Activated CD4-positive, CD25-positive, alpha-beta regulatory T cell treated with anti-CD3 and anti-CD28 coated beads, Interleukin-2, amount 50 U/mL, for 16 hours (primary cell): ENCODE measurements around the gene DGCR2.
"Not testable (repeated sequence)": the region's sequence is repeated elsewhere in the genome, so short reads cannot be mapped to it uniquely, and the experiment has no call there.

Experiments
- DNase-seq: peaks from one replicate; pipeline ENCODE4 v3.0.0-alpha.2; 2020; ENCODE audit warnings: low read depth, low spot score

The DGCR2 gene

DNA sequence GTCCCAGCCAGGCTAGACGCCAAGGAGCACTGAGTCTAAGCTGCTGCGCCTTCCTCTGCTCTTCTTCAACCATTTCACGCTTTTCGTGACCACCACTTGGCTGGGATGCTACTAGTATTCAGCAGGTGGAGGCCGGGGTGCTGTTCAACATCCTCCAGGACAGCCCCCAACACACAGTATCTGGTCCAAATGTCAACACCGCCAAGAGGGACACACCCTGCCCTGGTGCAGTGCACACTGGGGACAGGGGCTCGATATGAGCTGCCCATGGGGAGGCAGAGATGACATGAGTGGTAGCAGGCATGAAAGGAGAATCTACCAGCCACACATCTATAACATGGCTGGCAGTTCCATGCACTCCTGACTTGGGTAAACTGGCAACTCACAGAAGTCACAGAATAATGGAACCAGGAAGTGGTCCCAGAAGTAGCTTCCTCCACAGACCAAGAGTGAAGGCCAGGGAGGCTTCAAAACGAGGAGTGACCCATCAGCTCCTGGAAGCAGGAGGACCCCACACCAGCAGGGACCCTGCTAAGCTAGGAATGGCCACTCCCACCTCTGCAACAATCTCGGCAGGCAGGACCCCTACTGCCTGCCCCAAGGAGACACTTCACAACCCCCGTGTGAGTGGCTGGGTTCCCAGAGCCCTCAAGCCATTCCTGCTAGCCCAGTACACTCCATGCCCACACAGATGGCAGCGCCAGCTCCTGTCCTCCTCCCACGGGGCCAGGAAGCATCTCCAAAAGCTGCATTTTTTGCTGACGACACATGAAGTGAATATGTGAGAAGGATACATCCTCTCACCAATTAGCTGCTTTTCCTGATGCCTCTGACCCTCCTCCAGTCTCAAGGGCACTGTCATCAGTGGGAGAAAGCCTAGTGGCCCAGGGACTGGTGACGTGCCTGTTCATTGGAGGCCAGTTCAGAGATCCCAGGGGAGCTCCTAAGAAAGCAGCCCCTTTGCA, 78.8 kb downstream of the DGCR2 start:
- DNase-seq = no peak

DNA sequence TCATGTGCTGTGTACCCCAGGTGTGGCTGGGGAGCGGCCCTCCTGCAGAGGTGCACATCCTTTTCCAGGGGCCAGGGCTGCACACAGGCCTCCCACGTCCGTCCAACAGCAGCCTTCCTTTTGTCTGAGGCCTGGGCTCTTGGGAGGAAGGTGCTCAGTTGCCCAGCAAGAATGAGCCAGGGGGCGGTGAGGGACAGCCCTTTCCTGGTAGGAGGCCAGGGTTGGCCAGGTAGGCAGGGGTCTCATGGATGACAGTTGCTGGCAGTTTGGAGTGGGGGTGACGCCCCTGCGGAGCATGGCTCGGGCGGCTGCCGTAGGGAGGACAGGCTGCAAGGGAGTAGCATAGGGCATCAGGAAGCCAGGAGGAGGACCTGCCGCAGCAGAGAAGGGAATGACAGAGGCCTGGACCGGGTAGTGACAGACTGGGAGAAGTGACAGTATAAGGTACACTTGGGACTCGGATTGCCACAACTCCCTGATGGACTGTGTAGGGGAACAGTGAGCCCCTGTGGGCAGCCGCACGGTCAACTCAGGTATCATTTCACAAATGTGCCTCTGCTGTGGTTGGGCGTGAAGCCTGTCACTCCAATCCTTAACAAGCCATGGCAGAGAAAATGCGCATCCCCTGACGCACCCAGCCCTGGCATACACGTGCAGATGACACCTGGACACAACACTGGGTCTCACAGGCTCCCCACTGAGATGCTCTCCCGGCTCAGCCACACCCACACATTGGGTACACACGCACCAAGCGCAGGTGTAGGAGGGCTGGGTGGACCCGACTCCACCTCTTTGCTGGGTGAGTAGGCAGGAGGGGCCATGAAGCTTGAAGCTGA, 79.7 kb downstream of the DGCR2 start:
- no peak for DNase-seq

DNA sequence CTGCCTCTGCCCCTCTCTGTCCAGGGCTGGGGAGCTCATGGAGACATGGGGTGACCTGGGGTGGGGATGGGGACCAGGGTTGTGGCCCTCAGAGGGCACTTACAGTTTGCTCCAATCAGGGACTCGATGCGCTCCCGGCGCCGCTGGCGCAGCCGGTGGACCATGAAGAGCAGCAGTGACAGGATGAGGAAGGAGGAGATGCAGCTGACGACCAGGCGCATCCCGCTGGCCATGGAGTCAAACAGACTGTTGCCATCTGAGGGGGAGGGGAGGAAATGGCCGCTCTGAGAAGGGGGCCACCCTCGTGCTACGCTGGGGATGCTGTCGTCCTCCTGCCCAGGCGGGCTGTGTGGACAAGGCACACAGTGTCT, 80.5 kb downstream of the DGCR2 start:
- no peak for DNase-seq

DNA sequence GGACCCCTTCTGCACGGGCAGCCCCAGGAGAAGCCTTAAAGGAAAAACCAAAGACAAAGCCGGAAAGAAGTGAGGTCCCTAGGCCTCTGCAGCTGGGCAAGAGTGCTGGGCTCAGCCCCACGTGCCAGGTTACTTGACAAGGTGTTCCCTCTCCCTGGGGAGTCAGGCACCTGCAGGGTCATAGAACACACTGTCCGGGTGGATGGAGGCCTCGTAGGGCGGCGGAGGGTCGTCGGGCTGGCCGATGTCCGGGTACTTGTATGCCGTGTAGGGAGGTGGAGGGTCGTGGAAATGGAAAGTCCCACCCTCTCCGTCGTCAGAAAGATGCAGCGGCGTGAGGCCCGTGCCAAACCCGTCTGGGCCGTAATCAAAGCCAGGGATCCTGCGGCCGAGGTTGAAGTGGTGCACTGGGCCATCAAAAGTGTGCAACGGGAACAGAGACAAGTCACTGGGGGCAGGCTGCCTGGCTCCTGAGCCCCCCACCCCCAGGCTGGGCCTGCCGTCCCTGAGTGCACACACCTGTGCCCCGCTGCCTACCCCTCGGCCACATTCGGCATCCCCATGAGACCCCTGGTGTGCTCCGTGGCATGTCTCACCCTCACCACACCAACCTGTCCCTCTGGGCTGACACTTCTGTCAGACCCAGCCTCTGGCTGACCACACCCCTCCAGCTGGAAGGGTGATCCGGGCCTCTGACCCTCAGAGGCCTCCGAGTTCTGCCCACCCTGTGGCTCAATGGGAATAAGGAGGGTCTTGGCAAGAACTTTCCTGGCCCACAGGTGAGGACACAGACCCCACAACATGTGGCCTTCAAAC, 81.1 kb downstream of the DGCR2 start:
- no peak for DNase-seq

DNA sequence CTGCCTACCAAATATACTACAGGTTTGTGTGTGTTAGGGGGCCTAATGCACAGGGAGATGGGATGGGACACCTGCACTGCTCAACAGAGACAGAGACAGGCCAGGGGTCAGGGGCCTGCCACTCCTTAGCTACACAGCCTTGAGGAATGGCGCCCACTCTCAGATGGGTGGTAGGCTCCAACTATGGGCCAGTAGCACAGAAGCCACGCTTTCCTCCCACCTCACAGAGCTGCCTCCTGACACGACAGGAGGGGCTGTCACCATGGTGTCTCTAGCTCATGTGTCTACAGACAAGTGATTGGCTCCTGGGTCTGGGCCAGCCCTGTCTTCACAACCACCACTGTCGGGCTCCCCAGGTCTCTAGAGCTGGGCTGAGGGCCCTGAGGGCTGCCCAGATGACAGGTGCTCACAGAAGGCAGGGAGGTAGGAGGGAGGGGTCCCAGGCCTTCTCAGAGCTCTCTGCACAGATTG, 81.8 kb downstream of the DGCR2 start:
- DNase-seq = no peak

DNA sequence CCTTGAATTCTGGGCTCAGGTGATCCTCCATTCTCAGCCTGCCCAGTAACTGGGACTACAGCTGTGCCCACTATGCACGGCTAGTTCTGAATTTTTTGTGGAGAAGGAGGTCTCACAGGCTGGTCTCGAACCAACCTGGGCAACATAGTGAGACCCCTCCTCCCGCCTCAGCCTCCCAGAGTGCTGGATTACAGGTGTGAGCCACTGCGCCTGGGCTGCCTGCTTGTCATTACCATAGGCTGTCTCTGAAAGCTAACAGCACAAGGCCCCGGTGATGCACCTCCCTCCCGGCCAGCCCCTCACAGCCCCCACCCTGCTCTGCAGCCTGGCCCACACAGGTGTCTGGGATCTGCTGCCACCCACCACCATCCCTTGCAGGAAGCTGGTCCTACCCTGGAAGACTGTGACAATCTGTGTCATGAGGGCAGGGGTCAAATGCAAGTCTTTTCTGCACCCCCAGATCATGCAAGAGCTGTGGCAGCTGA, 82.4 kb downstream of the DGCR2 start:
- DNase-seq = no peak

DNA sequence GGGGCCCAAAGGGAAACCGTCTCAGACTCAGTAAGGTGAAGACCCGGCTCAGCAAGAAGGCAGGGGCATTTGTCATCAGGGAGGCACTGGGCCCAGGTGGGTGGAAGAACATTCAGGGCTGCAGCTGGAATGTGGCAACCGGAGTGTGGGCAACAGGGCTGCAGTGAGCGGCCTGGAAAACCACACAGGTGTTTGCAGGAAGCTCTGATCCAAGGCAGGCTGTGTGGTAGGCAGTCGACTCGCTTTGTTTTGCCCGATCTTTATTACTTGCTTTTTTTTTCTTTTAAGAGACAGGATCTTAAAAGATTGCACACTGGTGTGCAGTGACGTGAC, 82.8 kb downstream of the DGCR2 start:
- no peak for DNase-seq

DNA sequence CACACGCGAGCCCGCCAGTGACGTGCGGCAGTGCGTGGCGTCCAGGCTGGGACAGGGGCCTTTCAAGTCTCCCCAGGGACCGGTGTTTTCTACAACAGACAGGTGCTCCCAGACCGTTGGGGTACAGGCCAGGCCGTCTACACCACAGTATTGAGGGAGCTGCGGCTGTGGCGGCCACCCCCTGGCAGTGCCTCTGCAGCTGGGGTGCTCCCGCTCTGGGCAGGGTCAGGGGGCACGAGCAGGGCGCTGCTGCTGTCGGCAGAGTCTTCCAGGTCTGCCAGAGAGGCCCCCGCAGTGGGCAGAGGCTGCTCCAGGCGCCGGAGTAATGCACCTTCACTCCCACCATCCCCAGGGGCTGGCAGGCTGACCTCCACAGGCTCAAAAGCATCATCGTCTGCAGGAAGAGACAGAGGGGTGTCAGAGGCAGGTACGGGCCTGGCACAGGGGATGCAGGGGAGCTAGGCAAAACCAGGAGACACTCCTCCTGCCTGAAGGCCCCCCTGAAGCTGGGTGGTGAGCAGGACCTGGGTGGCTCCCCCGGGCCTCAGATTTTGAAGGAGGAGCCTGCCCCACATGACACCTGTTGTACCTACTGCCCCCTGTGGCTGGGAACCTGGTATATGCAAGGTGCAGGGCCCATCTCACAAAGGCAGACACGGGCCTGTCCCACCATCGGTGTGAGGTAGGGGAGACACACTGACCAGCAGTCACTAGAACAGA, 83.3 kb downstream of the DGCR2 start:
- DNase-seq = no peak

DNA sequence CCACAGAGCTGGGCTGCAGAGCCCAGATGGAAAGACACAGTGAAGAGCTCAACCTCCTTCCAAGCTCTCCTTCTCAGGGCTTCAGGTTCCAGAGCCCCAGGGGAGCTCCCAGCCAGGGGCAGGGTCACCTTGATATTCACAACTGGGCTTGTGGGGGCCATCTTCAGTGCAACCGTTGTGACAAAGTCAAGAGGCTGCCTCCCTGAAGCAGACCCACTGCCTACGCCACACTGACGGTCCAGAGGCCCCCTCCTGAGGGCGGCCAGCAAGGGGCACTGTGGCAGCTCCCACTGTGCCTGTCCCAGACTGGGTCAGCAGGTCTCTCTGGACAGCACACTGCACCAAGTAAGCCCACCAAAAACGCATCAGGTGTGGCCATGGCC, 84.1 kb downstream of the DGCR2 start:
- no peak for DNase-seq

DNA sequence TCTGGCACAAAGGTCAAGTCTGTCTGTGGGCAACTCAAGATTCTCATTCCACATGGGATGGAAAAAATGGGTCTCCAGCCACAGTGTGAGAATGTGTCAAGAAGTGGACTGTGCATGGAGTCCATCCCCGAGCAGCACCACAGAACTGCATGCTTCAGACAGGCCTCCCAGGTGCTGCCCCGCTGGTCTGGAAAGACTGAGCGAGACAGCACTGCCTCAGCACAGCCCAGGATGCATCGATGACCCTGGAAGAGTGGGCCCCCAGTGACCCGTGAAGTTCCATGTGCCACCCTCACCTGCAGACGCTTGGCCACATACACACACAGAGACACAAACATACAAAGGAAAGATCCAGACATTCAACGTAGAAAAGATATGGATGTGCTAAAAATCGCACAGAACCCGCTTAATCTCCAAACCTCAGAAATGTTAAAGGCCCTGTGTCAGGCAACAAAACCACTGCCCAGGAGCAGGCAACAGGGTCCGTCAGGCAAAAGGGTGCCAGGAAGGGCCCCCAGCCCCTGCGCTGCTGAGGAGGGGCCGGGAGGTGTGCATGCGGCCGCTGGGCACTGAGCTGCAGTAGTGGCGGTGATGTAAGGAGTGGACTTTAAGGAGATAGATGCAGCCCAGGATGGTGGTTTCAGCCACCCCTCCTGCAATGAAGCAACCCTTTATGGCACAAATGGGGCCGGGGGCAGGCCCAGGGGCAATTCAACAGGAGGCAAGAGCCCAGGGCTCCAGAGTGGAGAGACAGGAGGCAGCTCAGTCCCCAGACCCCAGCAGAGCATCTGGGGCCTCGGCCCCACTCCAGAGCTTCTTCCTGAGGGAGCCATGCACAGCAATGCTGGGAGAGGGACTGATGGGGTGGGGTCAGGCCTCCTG, 84.7 kb downstream of the DGCR2 start:
- no peak for DNase-seq

DNA sequence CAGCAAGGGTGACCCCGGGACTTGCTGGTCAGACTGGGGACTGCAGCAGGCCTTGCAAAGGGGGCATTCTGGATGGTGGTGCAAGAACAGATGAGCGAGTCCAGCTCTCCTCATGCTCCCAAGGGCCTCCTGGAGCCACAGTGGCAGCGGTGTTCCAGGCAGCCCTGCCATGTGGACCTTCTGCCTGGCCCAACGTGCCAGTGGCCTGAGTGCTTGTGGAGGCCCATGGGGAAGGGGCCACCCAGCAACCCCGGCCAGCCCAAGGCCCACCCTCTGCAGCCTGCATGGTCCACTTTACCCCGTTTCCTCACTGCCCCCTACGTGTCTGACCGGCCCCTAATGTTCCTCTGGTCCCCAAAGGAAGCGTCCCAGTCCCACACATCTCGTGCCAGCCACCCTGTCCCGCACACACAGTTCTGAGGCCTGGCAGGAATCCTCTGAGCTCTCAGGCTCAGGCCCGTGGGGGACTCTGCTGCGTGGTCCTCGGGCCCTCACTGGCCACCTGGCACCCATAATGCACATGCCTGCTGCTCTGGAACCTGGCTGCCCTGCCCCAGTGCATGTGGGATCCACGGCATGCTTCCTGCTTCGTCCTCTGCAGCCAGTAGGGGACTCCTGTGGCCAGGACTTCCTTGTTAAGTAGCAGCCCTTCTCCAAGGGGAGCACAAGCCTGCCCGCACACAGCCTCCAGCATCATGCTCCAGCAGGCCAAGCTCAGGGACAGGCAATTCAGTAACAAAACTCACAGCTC, 85.5 kb downstream of the DGCR2 start:
- DNase-seq = no peak

DNA sequence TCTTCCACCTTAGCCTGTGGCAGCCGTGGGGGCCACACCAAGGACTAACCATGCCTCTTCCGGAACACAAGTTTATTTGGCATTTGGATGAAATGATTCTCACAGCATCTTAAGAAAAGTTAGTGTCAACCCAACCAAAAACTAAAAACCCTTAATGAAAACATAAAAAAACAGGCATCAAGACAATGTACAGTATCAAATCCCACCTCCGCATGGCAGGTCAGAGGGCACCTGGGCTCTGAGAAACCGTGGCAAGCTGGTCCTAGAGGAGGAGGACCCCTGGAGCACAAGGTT, 86.0 kb downstream of the DGCR2 start:
- DNase-seq = no peak

DNA sequence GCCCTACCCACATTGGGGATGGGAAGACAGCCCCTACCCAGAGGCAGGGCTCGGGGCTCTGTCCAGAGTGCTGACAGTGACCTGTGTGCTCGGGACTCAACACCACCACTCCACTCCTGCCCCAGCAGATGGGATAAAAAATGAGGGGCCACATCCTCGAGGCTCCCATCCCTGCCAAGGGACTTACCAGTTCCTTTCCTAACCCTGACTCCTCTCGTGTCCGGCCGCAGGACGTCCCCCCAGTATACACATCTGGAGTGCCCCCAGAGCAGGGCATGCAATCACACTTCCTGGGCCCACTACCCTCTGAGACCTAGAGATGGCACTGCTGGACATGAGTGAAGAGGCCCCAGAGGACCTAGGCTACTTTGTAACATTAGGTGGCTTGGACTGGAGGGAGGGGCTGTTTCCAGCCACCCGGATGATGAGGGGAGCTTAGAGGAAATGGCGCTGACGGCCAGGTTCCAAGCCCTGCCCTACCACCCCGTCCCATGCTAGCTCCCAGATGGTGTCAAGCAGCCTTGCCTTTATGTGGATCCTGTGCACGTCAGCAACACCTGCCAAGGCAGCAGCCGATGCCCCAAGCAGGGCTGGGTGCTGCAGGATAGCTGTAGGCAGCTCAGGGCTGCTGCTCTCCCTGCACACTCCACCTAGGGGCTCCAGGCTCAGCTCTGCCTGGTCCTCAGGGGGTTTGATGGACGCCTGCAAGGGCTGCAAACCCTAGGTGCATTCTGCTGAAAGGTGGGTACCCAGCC, 86.6 kb downstream of the DGCR2 start:
- DNase-seq = no peak

DNA sequence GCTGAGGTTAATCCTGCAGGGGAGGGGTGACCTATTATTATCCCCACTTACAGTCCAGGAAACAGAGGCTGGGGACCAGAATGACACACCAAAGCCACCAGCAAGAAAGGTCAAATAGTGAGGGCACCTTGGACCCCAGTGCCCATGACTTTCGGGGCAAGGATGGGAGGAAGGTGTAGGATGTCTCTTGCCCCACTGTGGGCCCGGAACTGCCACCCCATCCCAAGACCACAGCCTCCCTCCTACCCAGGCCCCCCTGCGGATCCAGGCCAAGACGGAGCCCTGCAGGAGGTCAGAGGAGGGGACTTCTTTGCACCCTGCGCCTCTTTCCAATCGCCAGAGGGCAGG, 87.1 kb downstream of the DGCR2 start:
- not testable (repeated sequence) for DNase-seq

DNA sequence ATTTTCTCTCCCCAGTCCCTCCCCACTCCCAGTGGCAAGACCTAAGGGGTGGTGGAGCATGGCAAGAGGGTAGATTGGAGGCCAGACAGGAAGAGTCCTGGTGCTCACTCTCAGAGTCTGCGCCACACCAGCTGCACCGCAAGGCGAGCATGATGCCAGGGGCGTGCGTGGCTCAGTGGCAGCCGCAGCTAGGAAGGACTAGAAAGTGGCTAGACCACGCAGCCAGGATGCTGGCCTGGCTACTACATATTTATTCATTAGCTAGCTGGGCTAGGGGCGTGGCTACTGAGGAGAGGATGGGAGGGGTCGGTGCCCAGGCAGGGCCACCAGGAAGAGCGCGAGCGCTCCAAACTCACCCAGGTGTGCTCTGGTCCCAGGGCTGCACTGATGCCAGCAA, 87.5 kb downstream of the DGCR2 start:
- DNase-seq = not testable (repeated sequence)

DNA sequence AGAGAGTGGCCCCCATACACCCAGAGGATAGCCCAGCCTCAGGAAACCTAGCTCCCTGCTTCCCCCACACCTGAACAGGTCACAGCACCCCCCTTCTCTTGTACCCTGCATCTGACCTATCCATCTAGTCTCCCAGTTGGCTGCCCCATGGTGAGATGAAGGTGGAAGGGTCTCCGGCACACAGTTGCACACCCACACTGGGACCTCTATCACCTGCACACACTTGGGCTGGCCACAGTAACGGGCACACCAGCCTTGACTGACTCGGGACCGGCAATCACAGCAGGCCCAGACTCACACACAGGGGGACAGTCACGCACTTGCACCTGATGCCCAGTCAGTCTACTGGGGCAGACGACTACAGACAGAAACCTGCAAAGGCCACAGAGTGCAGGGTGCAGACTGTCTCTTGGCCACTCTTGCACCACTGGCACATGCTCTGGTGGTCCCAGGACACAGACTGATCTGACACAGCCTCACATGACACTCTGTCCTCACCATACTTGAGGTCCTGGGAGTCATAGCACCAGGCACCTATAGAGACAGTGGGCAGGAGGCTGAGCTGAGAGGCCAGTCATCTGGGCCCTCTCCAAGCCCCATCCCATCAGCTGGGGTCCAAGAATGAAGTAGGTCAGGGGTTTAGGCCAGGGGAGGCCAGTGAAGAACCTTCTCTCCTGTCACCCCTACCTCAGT, 88.0 kb downstream of the DGCR2 start:
- DNase-seq = not testable (repeated sequence)

DNA sequence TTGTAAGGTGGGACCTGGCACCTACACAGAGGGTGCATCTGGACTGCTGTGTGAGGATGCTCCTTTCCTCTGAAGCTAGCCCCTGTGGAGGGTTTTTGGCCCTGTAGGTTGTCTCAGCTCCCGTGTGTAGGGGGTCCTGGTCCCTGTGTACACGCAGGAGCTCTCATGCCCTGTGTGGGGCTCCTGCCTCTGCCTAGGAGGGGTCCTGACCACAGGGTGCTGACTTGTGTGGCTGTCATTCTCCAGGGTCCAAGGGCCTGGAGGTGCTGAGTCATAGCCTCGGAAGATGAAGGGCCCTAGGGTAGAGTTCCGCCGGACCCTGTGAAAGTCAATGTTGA, 88.7 kb downstream of the DGCR2 start:
- DNase-seq = not testable (repeated sequence)

DNA sequence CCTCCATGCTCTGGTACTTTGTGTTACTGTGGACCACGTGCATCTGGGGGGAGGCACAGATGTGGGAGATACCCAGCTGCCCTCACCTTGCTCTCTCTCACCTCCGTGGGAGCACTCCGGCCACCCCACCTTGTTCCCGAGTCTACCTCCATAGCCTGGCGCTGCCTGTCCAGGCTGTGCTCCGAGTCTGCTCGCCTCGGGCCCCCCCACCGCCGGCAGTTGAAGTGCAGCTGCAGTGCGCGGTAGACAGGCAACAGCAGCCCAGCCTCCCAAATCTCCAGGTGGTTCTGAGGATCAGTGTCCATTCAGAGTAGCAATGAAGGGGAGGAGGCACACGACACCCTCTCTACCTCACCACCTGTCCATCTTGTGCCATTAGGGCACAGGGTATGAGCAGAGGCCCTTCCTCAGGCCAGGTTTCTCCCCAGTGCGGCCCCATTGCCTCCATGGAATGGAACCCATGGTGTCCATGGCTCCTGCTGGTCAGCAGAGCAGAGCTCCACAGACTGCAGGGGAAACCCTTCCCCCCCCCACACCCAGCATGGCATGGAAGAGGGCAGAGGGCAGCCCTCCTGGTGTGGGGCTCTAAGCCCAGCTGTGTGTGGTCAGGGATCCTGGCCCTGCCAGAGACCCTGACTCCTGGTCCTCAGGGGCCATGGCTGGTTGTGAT, 89.2 kb downstream of the DGCR2 start:
- DNase-seq = not testable (repeated sequence)
